IMR-90 (cell line): ENCODE data around the gene TXNDC5. TPM values are rescaled to one million over a fixed set of nuclear protein-coding genes. Genes with fewer than 3 reads are reported as not detected.

Source experiments
- ATAC-seq: fragments of 200-7000 bp; cut with Tn5 transposase; 2 replicates; pipeline ENCODE4 v1.9.1; 2020; ENCODE audit warnings: low read depth, mild to moderate bottlenecking, moderate library complexity
- BruUV-seq: library from RNA; stranded (reverse); fragments of 400-500 nt; replicated peaks from 2 replicates; lab custom pipeline; 2021; lab: Mats Ljungman, UMichigan
- CTCF ChIA-PET: fragments of 300-600 bp; formaldehyde crosslinking; extraction: SDS; loops from one replicate; lab custom pipeline; 2021; ENCODE audit warnings: antibody characterized with exemption; lab: Yijun Ruan, JAX
- POLR2A ChIA-PET: fragments of 300-600 bp; sonication (Branson Sonifier 250); formaldehyde crosslinking; loops from one replicate; lab custom pipeline; 2022; ENCODE audit warnings: antibody characterized with exemption; ENCODE audit not compliant: unreplicated experiment; lab: Charles Lee
- DNase-seq: peaks from one replicate; pipeline ENCODE4 v3.0.0; 2013
- H2AFZ ChIP-seq: replicated peaks from 2 replicates; pipeline ENCODE3; 2013; ENCODE audit warnings: low read length, mild to moderate bottlenecking; ENCODE audit not compliant: poor library complexity
- H2AK5ac ChIP-seq: 2 replicates; pipeline ENCODE4 v1.6.1; 2013; ENCODE audit warnings: low read depth, low read length, inconsistent platforms
- H2AK9ac ChIP-seq: replicated peaks from 2 replicates; pipeline ENCODE3; 2013; ENCODE audit warnings: mild to moderate bottlenecking, low read depth, low read length, moderate library complexity; ENCODE audit not compliant: poor library complexity
- H2BK120ac ChIP-seq: 2 replicates; pipeline ENCODE4 v1.6.1; 2013; ENCODE audit warnings: low read depth, low read length, inconsistent platforms
- H2BK15ac ChIP-seq: 3 replicates; pipeline ENCODE4 v1.6.1; 2013; ENCODE audit warnings: low read depth, low read length, inconsistent platforms
- H2BK20ac ChIP-seq: 2 replicates; pipeline ENCODE4 v1.6.1; 2013; ENCODE audit warnings: low read depth, mild to moderate bottlenecking, inconsistent platforms, low read length, moderate library complexity
- H2BK5ac ChIP-seq: 2 replicates; pipeline ENCODE4 v1.6.1; 2013; ENCODE audit warnings: mild to moderate bottlenecking, low read depth, low read length, inconsistent platforms; ENCODE audit not compliant: poor library complexity, severe bottlenecking
- H3K14ac ChIP-seq: replicated peaks from 2 replicates; pipeline ENCODE4 v1.6.1; 2013; ENCODE audit warnings: low read depth, low read length, inconsistent platforms
- H3K18ac ChIP-seq: 2 replicates; pipeline ENCODE4 v1.6.1; 2013; ENCODE audit warnings: low read depth, low read length, control low read depth
- H3K23ac ChIP-seq: 2 replicates; pipeline ENCODE4 v1.6.1; 2013; ENCODE audit warnings: low read depth, low read length, inconsistent platforms
- H3K27ac ChIP-seq: 2 replicates; pipeline ENCODE4 v1.5.1; 2013; ENCODE audit warnings: mild to moderate bottlenecking, control low read depth, low read length; ENCODE audit not compliant: insufficient read depth
- H3K27me3 ChIP-seq: 2 replicates; pipeline ENCODE4 v1.6.1; 2013; ENCODE audit warnings: low read length; ENCODE audit not compliant: control insufficient read depth, insufficient read depth
- H3K36me3 ChIP-seq: 2 replicates; pipeline ENCODE4 v1.6.1; 2013; ENCODE audit warnings: low read length, mixed read lengths; ENCODE audit not compliant: control insufficient read depth, insufficient read depth
- H3K4ac ChIP-seq: 2 replicates; pipeline ENCODE4 v1.6.1; 2013; ENCODE audit warnings: low read depth, low read length, inconsistent platforms
- H3K4me1 ChIP-seq: 2 replicates; pipeline ENCODE4 v1.6.1; 2013; ENCODE audit warnings: low read length, mixed read lengths; ENCODE audit not compliant: control insufficient read depth, insufficient read depth
- H3K4me2 ChIP-seq: 2 replicates; pipeline ENCODE4 v1.6.1; 2013; ENCODE audit warnings: low read depth, mild to moderate bottlenecking, control low read depth, low read length, moderate library complexity
- H3K4me3 ChIP-seq: 2 replicates; pipeline ENCODE4 v1.5.1; 2013; ENCODE audit warnings: low read depth, mild to moderate bottlenecking, control low read depth, low read length, moderate library complexity; ENCODE audit not compliant: insufficient read depth
- H3K56ac ChIP-seq: 2 replicates; pipeline ENCODE4 v1.6.1; 2013; ENCODE audit warnings: low read length, inconsistent platforms; ENCODE audit not compliant: insufficient read depth; ENCODE audit errors: extremely low read depth
- H3K79me1 ChIP-seq, 2 experiments: 2 replicates each; pipeline ENCODE4 v1.6.1; 2013; ENCODE audit warnings: low read length in 2 of 2, inconsistent platforms in 1 of 2, low read depth in 1 of 2
- H3K9ac ChIP-seq: 2 replicates; pipeline ENCODE4 v1.6.1; 2013; ENCODE audit warnings: low read depth, low read length, control low read depth
- H3K9me1 ChIP-seq: 2 replicates; pipeline ENCODE4 v1.6.1; 2013; ENCODE audit warnings: low read length, inconsistent platforms; ENCODE audit not compliant: insufficient read depth
- H3K9me3 ChIP-seq: 2 replicates; pipeline ENCODE4 v1.6.1; 2013; ENCODE audit warnings: low read length; ENCODE audit not compliant: control insufficient read depth, insufficient read depth
- H4K20me1 ChIP-seq: 2 replicates; pipeline ENCODE4 v1.6.1; 2013; ENCODE audit warnings: low read length, inconsistent platforms; ENCODE audit not compliant: insufficient read depth
- H4K5ac ChIP-seq: 2 replicates; pipeline ENCODE4 v1.6.1; 2013; ENCODE audit warnings: mild to moderate bottlenecking, low read depth, low read length, control low read depth
- H4K8ac ChIP-seq, 2 experiments: 2 replicates each; pipeline ENCODE4 v1.6.1; 2013; ENCODE audit warnings: low read depth in 2 of 2, low read length in 2 of 2, control low read depth in 1 of 2, inconsistent platforms in 1 of 2
- H4K91ac ChIP-seq: 2 replicates; pipeline ENCODE4 v1.6.1; 2013; ENCODE audit warnings: low read depth, low read length, inconsistent platforms; ENCODE audit not compliant: insufficient read depth
- BHLHE40 ChIP-seq: fragments of 150-350 bp; IDR thresholded peaks from 2 replicates; pipeline ENCODE4 v1.6.1; 2016; ENCODE audit warnings: mild to moderate bottlenecking, low read depth, low read length
- CEBPB ChIP-seq: IDR thresholded peaks from 2 replicates; pipeline ENCODE4 v1.6.1; 2012; ENCODE audit warnings: low read depth, low read length, improper control_type of control experiment
- CHD1 ChIP-seq: IDR thresholded peaks from 2 replicates; pipeline ENCODE4 v1.6.1; 2012; ENCODE audit warnings: low read depth, low read length, improper control_type of control experiment
- ELK1 ChIP-seq: fragments of 150-350 bp; IDR thresholded peaks from 2 replicates; pipeline ENCODE4 v1.6.1; 2016; ENCODE audit warnings: low read depth, mild to moderate bottlenecking, low read length, moderate library complexity, borderline replicate concordance
- FOS ChIP-seq: fragments of 150-350 bp; IDR thresholded peaks from 2 replicates; pipeline ENCODE4 v1.6.1; 2016; ENCODE audit warnings: low read depth, low read length
- MAFK ChIP-seq: IDR thresholded peaks from 2 replicates; pipeline ENCODE4 v1.6.1; 2012; ENCODE audit warnings: low read depth, low read length, improper control_type of control experiment
- MAZ ChIP-seq: IDR thresholded peaks from 2 replicates; pipeline ENCODE4 v1.6.1; 2012; ENCODE audit warnings: low read depth, mild to moderate bottlenecking, low read length, improper control_type of control experiment, moderate library complexity, borderline replicate concordance
- MXI1 ChIP-seq: IDR thresholded peaks from 2 replicates; pipeline ENCODE4 v1.6.1; 2012; ENCODE audit warnings: low read depth, mild to moderate bottlenecking, low read length, moderate library complexity, borderline replicate concordance
- NFE2L2 ChIP-seq: fragments of 150-350 bp; IDR thresholded peaks from 2 replicates; pipeline ENCODE4 v1.6.1; 2016; ENCODE audit warnings: low read depth, mild to moderate bottlenecking, low read length
- POLR2A ChIP-seq: IDR thresholded peaks from 2 replicates; pipeline ENCODE4 v1.6.1; 2012; ENCODE audit warnings: mild to moderate bottlenecking, low read depth, low read length
- RAD21 ChIP-seq: IDR thresholded peaks from 2 replicates; pipeline ENCODE4 v1.6.1; 2012; ENCODE audit warnings: low read length, improper control_type of control experiment
- RCOR1 ChIP-seq: IDR thresholded peaks from 2 replicates; pipeline ENCODE4 v1.6.1; 2012; ENCODE audit warnings: mild to moderate bottlenecking, low read length, improper control_type of control experiment; ENCODE audit not compliant: insufficient replicate concordance
- RFX5 ChIP-seq: IDR thresholded peaks from 2 replicates; pipeline ENCODE4 v1.8.0; 2012; ENCODE audit warnings: low read depth, mild to moderate bottlenecking, low read length, moderate library complexity
- SMC3 ChIP-seq: fragments of 150-350 bp; IDR thresholded peaks from 2 replicates; pipeline ENCODE4 v1.6.1; 2016; ENCODE audit warnings: low read depth, mild to moderate bottlenecking, antibody characterized with exemption, low read length, moderate library complexity
- WGBS, 2 experiments: methylation state at CpG; one replicate each; pipeline versions ENCODE4 v1.1.5 to v1.1.7; 2013; ENCODE audit warnings: missing lambda C conversion rate in 2 of 2; ENCODE audit not compliant: insufficient read length in 1 of 2; ENCODE audit errors: extremely low coverage in 2 of 2; 5-methylcytosine and 5-hydroxymethylcytosine counted together
- dilution Hi-C: fragments of 300-500 bp; cut with HindIII; formaldehyde crosslinking; loops from one replicate; pipeline ENCODE4 v1.14.3; 2018; ENCODE audit warnings: low sequenced_read_pairs; ENCODE audit not compliant: unreplicated experiment
- in situ Hi-C: fragments of 300-500 bp; cut with MboI; formaldehyde crosslinking; loops from 3 replicates; pipeline ENCODE4 v1.14.3; 2019; ENCODE audit warnings: low sequenced_read_pairs, inconsistent platforms, mixed read lengths
- intact Hi-C: fragments of 100-400 bp; cut with micrococcal nuclease; formaldehyde crosslinking; loops from 2 replicates; pipeline ENCODE4 v1.10.0; 2022
- polyA plus RNA-seq, 3 experiments: library from polyadenylated mRNA; depleted of rRNA; stranded (reverse); fragments of >200 nt; gene quantifications; 2 replicates each; pipeline ENCODE4 v1.2.3, GENCODE V29; 2012; ENCODE audit warnings: low replicate concordance in 1 of 3
- total RNA-seq: library from RNA; depleted of rRNA; stranded (reverse); fragments of >200 nt; gene quantifications from 2 replicates; pipeline ENCODE4 v1.2.3, GENCODE V29; 2012
- TF ChIP-seq, protein P1 (sequence below): conservative IDR thresholded peaks from 2 replicates; pipeline ENCODE4 v1.5.1; 2012; ENCODE audit warnings: mild to moderate bottlenecking, low read depth, low read length, improper control_type of control experiment
- TF ChIP-seq, protein P2 (sequence below): fragments of 150-350 bp; IDR thresholded peaks from 2 replicates; pipeline ENCODE4 v1.6.1; 2017; ENCODE audit warnings: mild to moderate bottlenecking, antibody characterized with exemption, low read length, low read depth

The TXNDC5 gene
- total and polyA plus RNA-seq, 2 of the 4 experiments (the other 2 are of a cell fraction) = 274 to 439 TPM

DNA sequence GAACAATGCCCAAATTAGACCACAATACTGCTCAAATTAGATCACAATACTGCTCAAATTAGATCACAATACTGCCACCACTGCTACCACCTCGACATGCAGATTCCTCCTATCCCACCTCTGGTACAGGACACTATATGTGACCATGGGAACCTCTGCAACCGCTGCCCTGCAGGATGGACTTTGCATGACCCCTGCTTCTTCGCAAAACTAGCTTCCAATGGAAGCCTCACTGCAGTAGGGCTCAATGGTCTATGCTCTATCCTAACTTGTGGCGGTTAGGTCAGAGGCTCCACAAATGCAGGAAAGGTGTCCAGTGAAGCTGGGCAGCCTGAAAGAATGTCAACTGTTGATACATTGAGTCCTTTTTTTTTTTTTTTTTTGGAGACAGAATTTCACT, 7.8 kb upstream of the TXNDC5 start:
- intact Hi-C loops = no loop called here
- Histone ChIP-seq H3K4me3 (no peak overlapping the region), H2BK5ac (no peak overlapping the region), H4K5ac (no peak overlapping the region), H3K4ac (no peak overlapping the region), H2AFZ (no peak overlapping the region), H2BK120ac (no peak overlapping the region), H3K27ac (no peak overlapping the region), H3K36me3 (no peaks in the 10 kb centered on the region), H3K9me3 (no peaks in the 10 kb centered on the region), H2BK15ac (no peak overlapping the region), H3K4me2 (no peak overlapping the region), H3K27me3 (peaks cover 22% of the 10 kb centered on the region), H3K23ac (no peak overlapping the region), H2BK20ac (no peak overlapping the region), H2AK5ac (no peak overlapping the region), H3K9ac (no peak overlapping the region), H3K79me1 (no peaks in the 10 kb centered on the region), H4K20me1 (no peaks in the 10 kb centered on the region), H3K9me1 (no peaks in the 10 kb centered on the region), H4K8ac (no peak overlapping the region), H3K56ac (no peak overlapping the region), H3K14ac (no peak overlapping the region), H3K4me1 (no peaks in the 10 kb centered on the region), H3K18ac (no peak overlapping the region), H2AK9ac (no peak overlapping the region), H4K91ac (no peak overlapping the region)
- in situ Hi-C loops = no loop called here
- dilution Hi-C loops = no loop called here
- WGBS, 2 experiments = 45% methylated on average over 3 of the region's 4 CpGs; no CpG with 5 or more reads in 1 of the 2 experiments
- DNase-seq (no peak), ATAC-seq (no peak)
- no peak for TF ChIP-seq RFX5
- no peak for TF ChIP-seq MXI1
- no peak for TF ChIP-seq ELK1
- no peak for TF ChIP-seq MAZ
- TF ChIP-seq POLR2A = no peak
- no peak for TF ChIP-seq CEBPB
- TF ChIP-seq BHLHE40 = no peak
- TF ChIP-seq, protein P1, sequence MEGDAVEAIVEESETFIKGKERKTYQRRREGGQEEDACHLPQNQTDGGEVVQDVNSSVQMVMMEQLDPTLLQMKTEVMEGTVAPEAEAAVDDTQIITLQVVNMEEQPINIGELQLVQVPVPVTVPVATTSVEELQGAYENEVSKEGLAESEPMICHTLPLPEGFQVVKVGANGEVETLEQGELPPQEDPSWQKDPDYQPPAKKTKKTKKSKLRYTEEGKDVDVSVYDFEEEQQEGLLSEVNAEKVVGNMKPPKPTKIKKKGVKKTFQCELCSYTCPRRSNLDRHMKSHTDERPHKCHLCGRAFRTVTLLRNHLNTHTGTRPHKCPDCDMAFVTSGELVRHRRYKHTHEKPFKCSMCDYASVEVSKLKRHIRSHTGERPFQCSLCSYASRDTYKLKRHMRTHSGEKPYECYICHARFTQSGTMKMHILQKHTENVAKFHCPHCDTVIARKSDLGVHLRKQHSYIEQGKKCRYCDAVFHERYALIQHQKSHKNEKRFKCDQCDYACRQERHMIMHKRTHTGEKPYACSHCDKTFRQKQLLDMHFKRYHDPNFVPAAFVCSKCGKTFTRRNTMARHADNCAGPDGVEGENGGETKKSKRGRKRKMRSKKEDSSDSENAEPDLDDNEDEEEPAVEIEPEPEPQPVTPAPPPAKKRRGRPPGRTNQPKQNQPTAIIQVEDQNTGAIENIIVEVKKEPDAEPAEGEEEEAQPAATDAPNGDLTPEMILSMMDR = no peak
- no peak for TF ChIP-seq RAD21
- TF ChIP-seq, protein P2, sequence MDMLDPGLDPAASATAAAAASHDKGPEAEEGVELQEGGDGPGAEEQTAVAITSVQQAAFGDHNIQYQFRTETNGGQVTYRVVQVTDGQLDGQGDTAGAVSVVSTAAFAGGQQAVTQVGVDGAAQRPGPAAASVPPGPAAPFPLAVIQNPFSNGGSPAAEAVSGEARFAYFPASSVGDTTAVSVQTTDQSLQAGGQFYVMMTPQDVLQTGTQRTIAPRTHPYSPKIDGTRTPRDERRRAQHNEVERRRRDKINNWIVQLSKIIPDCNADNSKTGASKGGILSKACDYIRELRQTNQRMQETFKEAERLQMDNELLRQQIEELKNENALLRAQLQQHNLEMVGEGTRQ = no peak
- TF ChIP-seq CHD1 = no peak
- no peak for TF ChIP-seq RCOR1
- no peak for TF ChIP-seq FOS
- TF ChIP-seq SMC3 = no peak
- TF ChIP-seq NFE2L2 = no peak
- TF ChIP-seq MAFK = no peak
- no TSS peak for BruUV-seq
- ChIA-PET POLR2A (no interaction called here), CTCF (no interaction called here)
